GM18907 (cell line): Measurements from ENCODE around the gene ZDHHC11.
"Not testable (repeated sequence)": the region's sequence is repeated elsewhere in the genome, so short reads cannot be mapped to it uniquely, and the experiment has no call there.

ENCODE experiments used
- ATAC-seq: cut with Tn5 transposase; IDR thresholded peaks from one replicate; pipeline ENCODE4 v1.9.1; 2021; ENCODE audit warnings: mild to moderate bottlenecking, moderate library complexity; ENCODE audit not compliant: unreplicated experiment

ZDHHC11 gene

DNA sequence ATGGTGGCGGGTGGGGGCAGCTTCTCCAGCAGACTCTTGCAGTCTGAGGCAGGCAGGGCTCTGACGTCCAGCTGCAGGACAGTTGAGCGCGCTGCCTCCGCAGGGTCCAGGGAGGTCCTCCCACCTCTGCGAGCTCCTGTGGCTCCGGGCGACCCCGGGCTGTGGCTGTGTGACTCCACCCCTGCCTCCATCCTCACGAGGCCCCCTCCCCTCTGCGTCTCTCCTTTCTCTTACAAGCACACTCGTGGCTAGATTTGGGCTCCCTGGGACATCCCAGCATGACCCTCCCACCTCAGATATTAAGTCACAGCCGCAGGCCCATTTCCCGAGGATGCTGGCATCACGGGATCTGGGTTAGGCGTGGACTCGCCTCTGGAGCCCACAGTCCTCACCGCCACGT, 100.6 kb downstream of the ZDHHC11 start:
- ATAC-seq = not testable (repeated sequence)

DNA sequence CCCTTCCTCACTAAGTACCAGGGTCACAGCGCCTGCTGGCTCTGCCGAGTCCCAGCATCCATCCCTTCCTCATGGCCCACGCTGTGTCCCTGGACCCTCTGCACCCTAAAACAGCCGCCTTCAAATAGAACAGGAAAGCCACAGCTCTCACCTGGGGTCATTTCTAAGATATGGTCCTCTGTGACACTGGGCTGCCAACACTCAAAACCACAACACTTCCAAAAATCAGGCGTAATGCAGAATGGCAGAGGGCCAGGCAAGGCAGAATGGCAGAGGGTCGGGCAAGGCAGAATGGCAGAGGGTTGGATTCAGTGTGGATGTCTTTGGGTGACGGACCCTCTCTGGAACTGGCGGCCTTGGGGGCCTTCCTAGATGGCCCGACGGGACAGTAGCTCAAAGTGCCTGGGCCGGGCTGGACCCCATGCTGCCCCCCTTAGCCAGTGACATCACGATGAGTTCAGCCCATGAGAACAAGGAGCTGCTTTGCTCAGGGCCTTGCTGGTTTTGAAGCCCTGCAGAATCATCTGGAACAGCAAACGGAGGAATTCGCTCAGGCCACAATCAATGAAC, 101.6 kb downstream of the ZDHHC11 start:
- no peak for ATAC-seq

DNA sequence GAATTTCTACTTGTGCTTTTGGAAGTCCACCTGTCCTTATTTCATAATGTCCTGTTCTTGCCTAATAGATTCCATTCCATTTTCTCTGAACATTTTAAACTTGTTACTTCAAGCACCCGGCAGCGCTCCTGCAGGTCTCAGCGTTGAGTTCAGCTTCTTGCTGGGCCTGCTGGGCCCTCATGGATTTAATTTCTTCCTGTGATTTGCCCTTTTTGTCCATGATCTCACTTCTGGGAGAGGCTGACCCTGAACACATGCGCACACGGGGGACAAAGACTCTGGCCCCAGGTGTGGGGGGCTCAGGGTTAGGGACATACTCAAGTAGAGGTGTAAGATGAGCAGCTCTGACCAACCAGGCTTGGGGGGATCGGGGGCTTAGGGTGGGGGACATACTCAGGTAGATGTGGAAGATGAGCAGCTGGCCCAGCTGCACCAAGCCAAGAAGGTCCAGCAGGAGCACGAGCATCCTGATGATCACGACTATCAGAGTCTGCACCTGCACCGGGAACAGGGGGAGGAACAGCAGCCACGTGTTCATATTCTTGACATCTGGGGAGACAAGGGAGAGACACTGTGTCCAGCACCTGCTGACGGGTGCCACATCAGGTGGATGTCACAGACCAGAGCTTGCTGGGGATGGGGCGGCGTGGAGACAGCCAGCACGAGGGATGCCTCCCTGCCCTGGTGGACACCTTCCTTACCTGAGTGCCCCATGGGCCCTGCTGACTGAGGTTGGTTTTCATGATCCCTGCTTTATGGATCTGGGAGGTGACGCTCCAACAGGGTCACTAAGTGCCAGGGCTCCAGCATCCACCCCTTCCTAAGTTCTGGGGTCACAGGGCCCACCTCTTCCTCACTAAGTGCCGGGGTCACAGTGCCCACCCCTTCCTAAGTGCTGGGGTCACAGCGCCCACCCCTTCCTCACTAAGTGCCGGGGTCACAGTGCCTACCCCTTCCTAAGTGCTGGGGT, 102.5 kb downstream of the ZDHHC11 start:
- not testable (repeated sequence) for ATAC-seq

DNA sequence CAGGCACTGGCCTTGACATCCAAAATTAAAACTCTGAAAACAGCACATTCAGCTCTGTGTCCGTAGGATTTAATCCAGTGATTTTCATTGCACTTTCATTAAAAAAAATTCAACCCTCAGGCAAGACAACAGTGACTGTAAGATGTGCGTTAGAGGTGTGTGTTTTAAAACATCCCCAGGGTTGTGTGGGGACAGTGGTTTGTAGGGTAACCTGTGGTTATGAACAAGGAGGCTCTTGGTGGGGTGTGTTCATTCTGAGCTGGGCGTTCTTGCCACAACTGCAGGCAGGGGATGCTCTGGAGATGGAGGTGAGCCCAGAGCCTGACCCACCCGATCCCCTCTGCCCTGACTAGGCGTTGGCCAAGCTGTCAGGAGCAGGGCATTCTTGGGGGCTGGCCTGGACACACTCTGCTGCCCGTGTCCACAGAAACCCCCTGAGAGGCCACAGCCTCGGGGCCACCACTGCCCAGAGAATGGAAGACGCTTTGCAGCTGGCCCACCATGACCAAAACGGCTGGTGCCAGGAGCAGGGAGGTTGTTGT, 103.4 kb downstream of the ZDHHC11 start:
- not testable (repeated sequence) for ATAC-seq

GRCh38 chr5:746258-746761, 104.5 kb downstream of the ZDHHC11 start:
- no peak for ATAC-seq
